Keratinocyte (primary cell): ENCODE measurements around the gene RAPGEF3. TPM values are rescaled to one million over a fixed set of nuclear protein-coding genes. Genes with fewer than 3 reads are reported as not detected.

Experiments
- DNase-seq: peaks from one replicate; pipeline ENCODE4 v3.0.0-alpha.2; 2011; ENCODE audit warnings: low read depth, missing footprints, low spot score
- FAIRE-seq: peaks from 2 replicates; lab custom pipeline; 2011; peaks lifted over from hg19 to GRCh38; lab: Jason Lieb, UNC
- H2AFZ ChIP-seq: 2 replicates; pipeline ENCODE4 v1.6.0; 2012; ENCODE audit warnings: low read length, control low read depth, inconsistent platforms; ENCODE audit not compliant: control insufficient read depth
- H3K27ac ChIP-seq: 2 replicates; pipeline ENCODE4 v1.5.1; 2011; ENCODE audit warnings: low read length; ENCODE audit not compliant: control insufficient read depth, insufficient read depth
- H3K27me3 ChIP-seq: 3 replicates; pipeline ENCODE4 v1.6.0; 2011; ENCODE audit warnings: low read length; ENCODE audit not compliant: control insufficient read depth, insufficient read depth; ENCODE audit errors: extremely low read depth
- H3K36me3 ChIP-seq, 2 experiments: 2 replicates in 1 of 2; 3 replicates in 1 of 2; pipeline ENCODE4 v1.5.1; 2011; ENCODE audit warnings: low read length in 2 of 2, mild to moderate bottlenecking in 1 of 2; ENCODE audit not compliant: control insufficient read depth in 2 of 2, insufficient read depth in 2 of 2; ENCODE audit errors: extremely low read depth in 1 of 2
- H3K4me1 ChIP-seq: 3 replicates; pipeline ENCODE4 v1.5.1; 2011; ENCODE audit warnings: low read length; ENCODE audit not compliant: control insufficient read depth, insufficient read depth; ENCODE audit errors: extremely low read depth
- H3K4me2 ChIP-seq: 3 replicates; pipeline ENCODE4 v1.6.0; 2011; ENCODE audit warnings: low read depth, low read length; ENCODE audit not compliant: control insufficient read depth, insufficient read depth; ENCODE audit errors: extremely low read depth
- H3K4me3 ChIP-seq, 3 experiments: fragments of 200-600 bp in 1 of 3; sonication (generic) in 1 of 3; 2 replicates in 2 of 3; 3 replicates in 1 of 3; pipeline ENCODE4 v1.5.1; 2011 to 2016; ENCODE audit warnings: low read length in 3 of 3, mild to moderate bottlenecking in 3 of 3, control low read depth in 2 of 3, inconsistent platforms in 1 of 3, low read depth in 1 of 3, mixed read lengths in 1 of 3, mixed run types in 1 of 3, moderate library complexity in 1 of 3; ENCODE audit not compliant: control insufficient read depth in 2 of 3, insufficient read depth in 2 of 3; ENCODE audit errors: extremely low read depth in 1 of 3
- H3K79me2 ChIP-seq: 2 replicates; pipeline ENCODE4 v1.6.0; 2012; ENCODE audit warnings: low read length; ENCODE audit not compliant: control insufficient read depth, insufficient read depth
- H3K9ac ChIP-seq: 3 replicates; pipeline ENCODE4 v1.6.0; 2011; ENCODE audit warnings: low read length; ENCODE audit not compliant: control insufficient read depth, insufficient read depth; ENCODE audit errors: extremely low read depth
- H3K9me1 ChIP-seq: 3 replicates; pipeline ENCODE4 v1.6.0; 2011; ENCODE audit warnings: low read length; ENCODE audit not compliant: control insufficient read depth, insufficient read depth; ENCODE audit errors: extremely low read depth
- H3K9me3 ChIP-seq: 2 replicates; pipeline ENCODE4 v1.5.1; 2012; ENCODE audit warnings: low read depth, low read length; ENCODE audit not compliant: control insufficient read depth
- H4K20me1 ChIP-seq: 3 replicates; pipeline ENCODE4 v1.6.0; 2011; ENCODE audit warnings: low read length; ENCODE audit not compliant: control insufficient read depth, insufficient read depth; ENCODE audit errors: extremely low read depth
- EZH2 ChIP-seq: IDR thresholded peaks from one replicate; pipeline ENCODE4 v1.6.1; 2012; ENCODE audit warnings: inconsistent platforms, mild to moderate bottlenecking, low read length, moderate library complexity
- dilution Hi-C: fragments of 300-500 bp; cut with MboI; formaldehyde crosslinking; loops from one replicate; pipeline ENCODE4 v1.7.0; 2020; ENCODE audit warnings: low sequenced_read_pairs; ENCODE audit not compliant: extremely low pct_ligation_motif_present
- polyA plus RNA-seq, 5 experiments: library from polyadenylated mRNA; depleted of rRNA in 3 of 5; stranded (reverse) in 3 of 5; stranded (forward) in 1 of 5; unstranded in 1 of 5; fragments of >200 nt; gene quantifications; 1 replicate in 1 of 5; 2 replicates in 3 of 5; 3 replicates in 1 of 5; pipeline versions ENCODE4 v1.2.1 to v1.2.3, GENCODE V29; 2011 to 2012; ENCODE audit warnings: missing spikeins in 2 of 5, low read depth in 1 of 5, low replicate concordance in 1 of 5
- TF ChIP-seq, protein P1 (sequence below), 3 experiments: IDR thresholded peaks in 1 of 3; conservative IDR thresholded peaks in 1 of 3; optimal IDR thresholded peaks in 1 of 3; 2 replicates in 2 of 3; 3 replicates in 1 of 3; pipeline versions ENCODE3 to v1.5.1; 2011; ENCODE audit warnings: low read length in 3 of 3, mild to moderate bottlenecking in 3 of 3, moderate library complexity in 2 of 3, control low read depth in 1 of 3, inconsistent platforms in 1 of 3; ENCODE audit not compliant: insufficient read depth in 2 of 3; ENCODE audit errors: extremely low read depth in 1 of 3

RAPGEF3 gene
- polyA plus RNA-seq, 1 donor (not counting 4 experiments of a cell fraction or from before 2014, with no cell fraction given): 5.1 TPM

DNA sequence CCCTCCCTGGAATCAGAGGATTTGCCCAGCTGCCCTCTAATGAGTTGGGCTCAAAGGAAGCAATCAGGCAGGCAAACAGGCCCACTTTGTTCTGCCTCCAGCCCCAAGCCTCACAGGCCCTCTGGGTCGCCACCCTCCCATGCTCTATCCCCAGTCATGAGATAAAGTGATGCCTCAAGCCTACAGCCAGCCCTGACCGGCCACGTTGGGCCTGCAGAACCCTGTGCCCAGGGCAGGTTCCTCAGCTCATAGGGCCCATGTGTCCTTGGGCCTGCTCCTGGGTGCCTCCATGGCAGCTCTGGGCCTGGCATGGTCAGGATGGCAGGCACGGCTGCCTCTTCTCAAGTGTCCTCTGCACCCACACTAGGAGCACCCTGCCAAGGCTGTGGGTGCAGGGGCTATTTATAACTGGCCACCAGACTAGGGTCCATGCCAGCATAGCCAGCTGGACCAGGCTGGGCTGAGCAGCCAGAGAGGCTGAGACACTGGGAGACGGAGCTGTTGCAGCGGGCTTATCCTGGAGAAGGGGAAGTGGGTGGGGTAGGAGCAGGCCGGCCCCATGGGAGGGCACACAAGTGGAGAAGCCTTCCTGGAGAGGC is 40.8 kb upstream of the RAPGEF3 start:
- H4K20me1 ChIP-seq: peaks cover 28% of the 10 kb centered on the region
- no peak overlapping the region for H3K9ac ChIP-seq
- H3K4me3 ChIP-seq: no peak overlapping the region
- FAIRE-seq (no peak), DNase-seq (no peak)
- no peak overlapping the region for H2AFZ ChIP-seq
- peaks cover 58% of the 10 kb centered on the region for H3K79me2 ChIP-seq
- H3K27me3 ChIP-seq: no peaks in the 10 kb centered on the region
- no peak overlapping the region for H3K4me2 ChIP-seq
- no peak overlapping the region for H3K27ac ChIP-seq
- H3K9me3 ChIP-seq: no peaks in the 10 kb centered on the region
- peaks cover 2% of the 10 kb centered on the region for H3K9me1 ChIP-seq
- no peaks in the 10 kb centered on the region for H3K4me1 ChIP-seq
- TF ChIP-seq EZH2: no peak
- peaks cover 25 to 50% of the 10 kb centered on the region in 2 experiments for H3K36me3 ChIP-seq
- dilution Hi-C loops: no loop called here

DNA sequence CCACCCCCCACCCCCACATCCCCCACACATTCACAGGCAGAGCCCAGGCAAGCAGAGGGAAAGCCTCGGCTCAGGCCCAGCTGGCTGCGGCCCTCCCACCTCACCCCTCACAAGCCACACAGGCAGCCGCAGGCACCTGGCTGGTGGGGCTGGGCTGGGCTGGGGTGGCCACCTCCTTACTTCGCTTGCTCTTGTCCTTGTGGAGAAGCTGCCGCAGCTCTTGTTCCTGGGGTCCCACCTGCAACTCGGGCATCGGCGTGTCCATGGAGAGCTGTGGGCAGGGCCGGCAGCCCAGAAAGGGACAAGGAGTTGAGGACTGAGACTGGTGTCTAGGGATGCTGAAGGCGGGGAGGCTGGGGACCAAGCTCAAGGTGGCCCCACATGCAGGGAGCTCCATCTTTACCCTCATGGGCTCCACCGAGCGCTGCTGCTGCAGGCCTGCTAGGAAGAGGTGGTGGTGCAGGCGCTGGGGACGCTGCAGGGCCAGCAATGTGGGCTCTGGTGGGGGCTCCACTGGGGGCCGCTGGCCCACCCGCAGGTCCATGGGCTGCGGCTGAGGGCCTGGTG is 39.8 kb upstream of the RAPGEF3 start:
- Histone ChIP-seq H3K27me3 (no peaks in the 10 kb centered on the region), H3K4me3 (no peak overlapping the region), H2AFZ (no peak overlapping the region), H4K20me1 (peaks cover 23% of the 10 kb centered on the region), H3K9ac (no peak overlapping the region), H3K4me2 (no peak overlapping the region), H3K36me3 (peaks cover 22 to 54% of the 10 kb centered on the region in 2 experiments), H3K79me2 (peaks cover 49% of the 10 kb centered on the region), H3K27ac (no peak overlapping the region), H3K4me1 (no peaks in the 10 kb centered on the region), H3K9me1 (peaks cover 2% of the 10 kb centered on the region), H3K9me3 (no peaks in the 10 kb centered on the region)
- TF ChIP-seq EZH2: no peak
- TF ChIP-seq, protein P1, sequence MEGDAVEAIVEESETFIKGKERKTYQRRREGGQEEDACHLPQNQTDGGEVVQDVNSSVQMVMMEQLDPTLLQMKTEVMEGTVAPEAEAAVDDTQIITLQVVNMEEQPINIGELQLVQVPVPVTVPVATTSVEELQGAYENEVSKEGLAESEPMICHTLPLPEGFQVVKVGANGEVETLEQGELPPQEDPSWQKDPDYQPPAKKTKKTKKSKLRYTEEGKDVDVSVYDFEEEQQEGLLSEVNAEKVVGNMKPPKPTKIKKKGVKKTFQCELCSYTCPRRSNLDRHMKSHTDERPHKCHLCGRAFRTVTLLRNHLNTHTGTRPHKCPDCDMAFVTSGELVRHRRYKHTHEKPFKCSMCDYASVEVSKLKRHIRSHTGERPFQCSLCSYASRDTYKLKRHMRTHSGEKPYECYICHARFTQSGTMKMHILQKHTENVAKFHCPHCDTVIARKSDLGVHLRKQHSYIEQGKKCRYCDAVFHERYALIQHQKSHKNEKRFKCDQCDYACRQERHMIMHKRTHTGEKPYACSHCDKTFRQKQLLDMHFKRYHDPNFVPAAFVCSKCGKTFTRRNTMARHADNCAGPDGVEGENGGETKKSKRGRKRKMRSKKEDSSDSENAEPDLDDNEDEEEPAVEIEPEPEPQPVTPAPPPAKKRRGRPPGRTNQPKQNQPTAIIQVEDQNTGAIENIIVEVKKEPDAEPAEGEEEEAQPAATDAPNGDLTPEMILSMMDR (optimal IDR thresholded peaks at IDR 0.05 in 1 of 3, IDR thresholded peaks at IDR 0.05 in 1 of 3, conservative IDR thresholded peaks at IDR 0.05 in 1 of 3; ENCODE audit: extremely low read depth in 1 of 3, insufficient read depth in 2 of 3, low read length in 3 of 3): no peak
- DNase-seq (no peak), FAIRE-seq (no peak)
- dilution Hi-C loops: no loop called here
